ENCODE measurements around the gene MED12L.
A peak's percentile ranks its signal among the peaks of the same experiment; 100 is the strongest.

The MED12L gene

GRCh38 chr3:151371526-151371925 is 286.1 kb downstream of the MED12L start:
- Histone ChIP-seq H3K27ac (ENCODE audit: low read length) (no peak overlapping the region), H3K9me2 (replicated peaks; ENCODE audit: insufficient read depth, low read length) (no peaks in the 10 kb centered on the region), H3K36me3 (replicated peaks; ENCODE audit: insufficient read depth, low read length) (no peaks in the 10 kb centered on the region), H3K9ac (ENCODE audit: low read length) (no peak overlapping the region), H3K27me3 (replicated peaks; ENCODE audit: insufficient read depth, low read length) (no peaks in the 10 kb centered on the region), H2AFZ (ENCODE audit: low read length) (no peak overlapping the region), H4K20me1 (ENCODE audit: insufficient read depth, low read length) (no peaks in the 10 kb centered on the region), H3F3A (ENCODE audit: insufficient read depth, low read length) (no peaks in the 10 kb centered on the region), H3K4me2 (ENCODE audit: low read depth, low read length) (no peak overlapping the region), H3K4me1 (ENCODE audit: low read length) (no peaks in the 10 kb centered on the region), H3K79me2 (ENCODE audit: low read length) (no peaks in the 10 kb centered on the region), H3K4me3 (ENCODE audit: low read length) (no peak overlapping the region), H3K9me3 (replicated peaks; ENCODE audit: insufficient read depth, low read length) (no peaks in the 10 kb centered on the region)
- no peak for TF ChIP-seq EZH2phosphoT487 (IDR thresholded peaks at IDR 0.05; ENCODE audit: low read length)
- TF ChIP-seq CTCF (IDR thresholded peaks at IDR 0.05; ENCODE audit: low read length), result no peak
- DNase-seq, result no peak

- Histone ChIP-seq H3K79me2 (ENCODE audit: low read length) (no peaks in the 10 kb centered on the region), H3K9me3 (replicated peaks; ENCODE audit: insufficient read depth, low read length) (no peaks in the 10 kb centered on the region), H2AFZ (ENCODE audit: low read length) (no peak overlapping the region), H3K9me2 (replicated peaks; ENCODE audit: insufficient read depth, low read length) (no peaks in the 10 kb centered on the region), H3K27ac (ENCODE audit: low read length) (no peak overlapping the region), H3K4me3 (ENCODE audit: low read length) (no peak overlapping the region), H3F3A (ENCODE audit: insufficient read depth, low read length) (no peaks in the 10 kb centered on the region), H3K27me3 (replicated peaks; ENCODE audit: insufficient read depth, low read length) (no peaks in the 10 kb centered on the region), H3K9ac (ENCODE audit: low read length) (no peak overlapping the region), H3K4me1 (ENCODE audit: low read length) (no peaks in the 10 kb centered on the region), H4K20me1 (ENCODE audit: insufficient read depth, low read length) (no peaks in the 10 kb centered on the region), H3K36me3 (replicated peaks; ENCODE audit: insufficient read depth, low read length) (no peaks in the 10 kb centered on the region), H3K4me2 (ENCODE audit: low read depth, low read length) (no peak overlapping the region)
- TF ChIP-seq EZH2 (optimal IDR thresholded peaks at IDR 0.05; ENCODE audit: low read depth, low read length), result no peak
- no peak for TF ChIP-seq CTCF (IDR thresholded peaks at IDR 0.05; ENCODE audit: low read length)
- DNase-seq, result no peak
These were observed 286.8 kb downstream of the MED12L start for GRCh38 chr3:151372063-151372820.

- Histone ChIP-seq H3K27me3 (replicated peaks; ENCODE audit: insufficient read depth, low read length) (peaks cover 8% of the 10 kb centered on the region; the same call in 1 of the 2 replicates), H3K4me3 (ENCODE audit: low read length) (peak overlapping the region; percentile 38; the same call in 1 of the 2 replicates), H3K4me2 (ENCODE audit: low read depth, low read length) (peak overlapping the region; percentile 59), H3K36me3 (replicated peaks; ENCODE audit: insufficient read depth, low read length) (no peaks in the 10 kb centered on the region), H3F3A (ENCODE audit: insufficient read depth, low read length) (no peaks in the 10 kb centered on the region; the same call in 1 of the 2 replicates), H3K9me3 (replicated peaks; ENCODE audit: insufficient read depth, low read length) (no peaks in the 10 kb centered on the region), H3K79me2 (ENCODE audit: low read length) (no peaks in the 10 kb centered on the region), H4K20me1 (ENCODE audit: insufficient read depth, low read length) (no peaks in the 10 kb centered on the region), H3K27ac (ENCODE audit: low read length) (no peak overlapping the region), H2AFZ (ENCODE audit: low read length) (no peak overlapping the region), H3K9ac (ENCODE audit: low read length) (no peak overlapping the region), H3K9me2 (replicated peaks; ENCODE audit: insufficient read depth, low read length) (no peaks in the 10 kb centered on the region), H3K4me1 (ENCODE audit: low read length) (no peaks in the 10 kb centered on the region)
- DNase-seq, result peak; percentile 52
- TF ChIP-seq EZH2phosphoT487 (IDR thresholded peaks at IDR 0.05; ENCODE audit: low read length), result no peak
- TF ChIP-seq CTCF (IDR thresholded peaks at IDR 0.05; ENCODE audit: low read length), result no peak
These were observed 292.4 kb downstream of the MED12L start for GRCh38 chr3:151377768-151378385.
